Activated T-helper 2 cell treated with anti-CD3 and anti-CD28 coated beads, Interferon-gamma antibody, Interleukin-2, Interleukin-4, amounts not matched to agents 10 μg/mL and 5 μg/mL and 100 μg/mL, durations not matched to agents 14 hours and 24 hours and 36 hours (primary cell): ENCODE results near the gene SPATS1. TPM values are rescaled to one million over a fixed set of nuclear protein-coding genes. Genes with fewer than 3 reads are reported as not detected.
A peak's percentile ranks its signal among the peaks of the same experiment; 100 is the strongest.

Experiments
- DNase-seq: peaks from one replicate; pipeline ENCODE4 v3.0.0; 2021; ENCODE audit warnings: low spot score
- H3K27ac Mint-ChIP-seq: one replicate; pipeline ENCODE4 v1.8.0; 2021; ENCODE audit warnings: mixed read lengths
- H3K27me3 Mint-ChIP-seq: one replicate; pipeline ENCODE4 v1.8.0; 2021; ENCODE audit warnings: low read depth, mixed read lengths
- H3K36me3 Mint-ChIP-seq: one replicate; pipeline ENCODE4 v1.8.0; 2021; ENCODE audit warnings: low read depth, mixed read lengths
- H3K4me1 Mint-ChIP-seq: one replicate; pipeline ENCODE4 v1.8.0; 2021; ENCODE audit warnings: low read depth, mixed read lengths
- H3K4me3 Mint-ChIP-seq: one replicate; pipeline ENCODE4 v1.8.0; 2021; ENCODE audit warnings: low read depth, mild to moderate bottlenecking, moderate library complexity, mixed read lengths
- H3K9me3 Mint-ChIP-seq: one replicate; pipeline ENCODE4 v1.8.0; 2021; ENCODE audit warnings: mixed read lengths
- intact Hi-C: fragments of 100-400 bp; cut with micrococcal nuclease; formaldehyde crosslinking; loops from one replicate; pipeline ENCODE4 v1.15.1; 2023
- total RNA-seq: library from RNA; stranded (reverse); gene quantifications from 2 replicates; pipeline ENCODE4 v1.2.3, GENCODE V29; 2022

The SPATS1 gene
- total RNA-seq, 1 donor from 2014 or later = not detected

DNA sequence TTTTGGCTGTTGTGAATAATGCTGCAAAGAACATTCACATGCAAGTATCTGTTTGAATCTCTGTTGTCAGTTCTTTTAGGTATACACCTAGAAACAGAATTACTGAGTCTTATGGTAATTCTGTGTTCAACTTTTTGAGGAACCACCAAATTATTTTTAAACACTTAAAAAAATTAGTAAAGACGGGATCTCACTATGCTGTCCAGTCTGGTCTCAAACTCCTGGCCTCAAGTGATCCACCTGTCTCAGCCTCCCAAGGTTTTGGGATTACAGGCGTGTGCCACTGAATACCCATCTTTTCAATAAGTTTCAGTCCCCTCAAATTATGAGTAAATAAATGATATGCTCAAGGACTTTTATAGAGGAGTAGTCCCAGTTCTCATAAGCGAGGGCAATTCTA lies 17.5 kb downstream of the SPATS1 start:
- Mint-ChIP-seq H3K27ac (no peak overlapping the region), H3K36me3 (no peaks in the 10 kb centered on the region), H3K9me3 (no peaks in the 10 kb centered on the region), H3K4me3 (no peak overlapping the region), H3K27me3 (peaks cover 30% of the 10 kb centered on the region), H3K4me1 (no peaks in the 10 kb centered on the region)
- DNase-seq = no peak
- intact Hi-C loops = no loop called here

DNA sequence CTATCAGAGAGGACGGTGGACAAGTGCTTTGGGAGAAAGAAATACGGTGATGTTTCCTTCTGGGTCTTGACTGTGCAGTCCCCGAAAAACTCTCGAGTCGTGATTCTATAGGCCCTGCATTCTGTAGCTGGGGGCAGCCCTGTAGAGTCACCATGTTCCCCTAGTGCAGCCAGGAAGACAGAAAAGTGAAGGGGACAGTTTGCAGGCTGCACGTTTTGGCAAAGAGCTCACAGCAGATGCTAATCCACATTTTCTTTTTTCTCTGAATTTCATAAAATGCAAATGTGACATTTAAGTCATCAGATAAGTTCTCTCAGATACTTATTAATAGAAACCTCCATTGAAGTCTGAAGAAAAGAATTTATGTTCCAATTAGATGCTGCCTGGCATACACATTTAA lies 19.5 kb downstream of the SPATS1 start:
- Mint-ChIP-seq H3K9me3 (no peaks in the 10 kb centered on the region), H3K4me1 (no peaks in the 10 kb centered on the region), H3K27ac (no peak overlapping the region), H3K27me3 (peaks cover 22% of the 10 kb centered on the region), H3K36me3 (no peaks in the 10 kb centered on the region), H3K4me3 (no peak overlapping the region)
- DNase-seq = no peak
- intact Hi-C loops = no loop called here

DNA sequence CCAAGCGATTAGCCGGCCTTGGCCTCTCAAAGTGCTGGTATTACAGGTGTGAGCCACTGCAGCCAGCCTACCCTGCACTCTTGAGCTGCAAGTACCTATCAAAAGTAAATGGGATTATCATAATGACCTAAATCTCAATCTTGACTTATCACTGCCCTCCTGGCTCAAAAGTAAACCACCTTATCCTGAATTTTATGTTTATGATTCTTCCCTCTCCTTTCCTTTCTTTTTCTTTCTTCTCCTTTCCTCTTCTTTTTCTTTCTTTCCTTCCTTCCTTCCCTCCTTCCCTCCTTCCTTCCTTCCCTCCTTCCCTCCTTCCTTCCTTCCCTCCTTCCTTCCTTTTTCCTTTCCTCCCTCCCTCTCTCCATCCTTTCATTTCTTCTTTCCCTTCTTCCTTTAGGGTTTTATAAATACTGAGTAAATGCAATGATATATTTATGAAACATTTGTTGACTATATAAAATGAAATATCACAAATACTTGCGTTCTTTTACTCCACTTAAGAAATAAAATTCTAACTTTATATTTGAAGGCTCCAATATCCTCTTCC lies 21.0 kb downstream of the SPATS1 start:
- no peak for DNase-seq
- peaks cover 17% of the 10 kb centered on the region for H3K27me3 Mint-ChIP-seq
- H3K4me3 Mint-ChIP-seq = no peak overlapping the region
- H3K9me3 Mint-ChIP-seq = no peaks in the 10 kb centered on the region
- H3K4me1 Mint-ChIP-seq = peaks cover 4% of the 10 kb centered on the region
- no peaks in the 10 kb centered on the region for H3K36me3 Mint-ChIP-seq
- intact Hi-C loops = no loop called here
- no peak overlapping the region for H3K27ac Mint-ChIP-seq

DNA sequence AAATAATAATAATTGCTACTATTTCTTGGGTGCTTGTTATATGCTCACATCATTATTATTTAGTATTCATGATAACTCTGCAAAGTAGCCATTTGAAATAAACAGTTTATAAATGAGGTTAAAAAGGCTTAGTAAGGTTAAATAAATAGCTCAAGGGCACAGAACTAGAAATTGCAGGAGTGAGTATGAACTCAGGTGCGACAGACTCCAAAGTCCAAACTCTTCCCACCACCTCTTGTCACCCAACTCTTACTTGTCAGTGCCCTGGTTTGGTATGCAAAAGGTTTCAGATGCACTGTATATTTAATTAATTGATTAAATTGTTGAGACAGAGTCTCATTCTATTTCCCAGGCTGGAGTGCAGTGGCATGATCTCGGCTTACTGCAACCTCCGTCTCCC lies 24.3 kb downstream of the SPATS1 start:
- Mint-ChIP-seq H3K27ac (no peak overlapping the region), H3K27me3 (peaks cover 13% of the 10 kb centered on the region), H3K4me3 (no peak overlapping the region), H3K36me3 (no peaks in the 10 kb centered on the region), H3K9me3 (no peaks in the 10 kb centered on the region), H3K4me1 (peaks cover 4% of the 10 kb centered on the region)
- intact Hi-C loops = no loop called here
- DNase-seq = no peak

DNA sequence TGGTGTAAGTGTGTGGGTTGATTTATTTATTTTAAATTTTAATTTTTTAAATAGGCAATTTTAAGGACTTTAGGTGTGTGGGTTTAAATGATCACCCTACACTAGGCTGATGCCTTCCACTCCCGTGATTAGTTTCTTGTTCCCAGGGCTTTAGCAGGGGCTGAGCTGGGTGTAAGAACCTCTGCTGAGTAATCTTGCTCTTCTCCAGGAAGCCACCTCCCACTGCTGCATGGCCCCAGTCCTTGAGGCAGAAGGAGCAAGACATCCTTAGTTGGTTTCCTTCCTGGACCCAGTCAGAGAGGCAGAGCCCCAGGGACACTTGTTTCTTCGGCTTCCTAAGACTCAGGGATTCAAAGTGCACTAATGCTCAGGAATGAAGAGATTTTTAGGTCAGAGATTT lies 25.2 kb downstream of the SPATS1 start:
- Mint-ChIP-seq H3K36me3 (no peaks in the 10 kb centered on the region), H3K27ac (no peak overlapping the region), H3K9me3 (no peaks in the 10 kb centered on the region), H3K4me1 (peaks cover 4% of the 10 kb centered on the region), H3K27me3 (peaks cover 12% of the 10 kb centered on the region), H3K4me3 (no peak overlapping the region)
- no peak for DNase-seq
- intact Hi-C loops = no loop called here

DNA sequence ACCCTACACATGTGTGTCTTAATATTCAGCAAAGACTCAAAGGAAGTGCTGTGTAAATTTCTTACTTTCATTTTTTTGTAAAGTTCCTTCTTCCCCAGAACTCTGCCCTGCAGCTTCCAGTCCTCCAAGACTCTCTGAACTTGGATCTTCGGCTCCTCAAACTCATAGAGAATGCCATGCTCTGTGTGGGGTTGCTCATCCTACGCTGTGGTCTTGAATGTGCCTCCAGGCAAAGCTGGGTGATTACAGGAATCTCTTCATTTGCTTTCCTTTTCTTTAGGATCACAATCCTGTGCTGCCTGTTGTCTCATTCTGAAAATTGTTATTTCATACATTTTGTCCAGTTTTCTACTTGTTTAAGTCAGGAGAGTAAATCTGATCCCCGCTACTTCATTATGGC lies 30.6 kb downstream of the SPATS1 start:
- DNase-seq = no peak
- Mint-ChIP-seq H3K36me3 (no peaks in the 10 kb centered on the region), H3K4me1 (peaks cover 5% of the 10 kb centered on the region), H3K4me3 (no peak overlapping the region), H3K9me3 (no peaks in the 10 kb centered on the region), H3K27ac (no peak overlapping the region), H3K27me3 (peaks cover 25% of the 10 kb centered on the region)
- intact Hi-C loops = no loop called here

DNA sequence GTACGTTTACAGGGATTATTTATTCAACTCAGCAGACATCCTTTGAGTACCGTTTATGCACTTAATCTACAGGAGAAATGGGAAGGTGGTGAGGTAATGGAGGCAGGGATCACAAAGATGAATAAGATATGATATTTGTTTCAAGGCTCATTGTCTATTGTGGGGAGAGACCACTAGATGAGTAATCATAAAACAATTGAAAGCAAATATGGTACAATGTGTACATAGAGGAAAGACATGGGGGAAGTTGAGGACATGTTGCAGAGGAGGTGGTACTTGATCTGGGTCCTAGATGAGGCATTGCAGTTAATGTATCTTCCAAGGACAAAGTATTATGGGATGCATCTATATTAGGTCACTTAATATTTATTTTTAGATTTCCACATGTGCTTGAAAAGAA lies 31.3 kb downstream of the SPATS1 start:
- no peak overlapping the region for H3K4me3 Mint-ChIP-seq
- no peaks in the 10 kb centered on the region for H3K36me3 Mint-ChIP-seq
- intact Hi-C loops = no loop called here
- no peak overlapping the region for H3K27ac Mint-ChIP-seq
- no peak for DNase-seq
- H3K9me3 Mint-ChIP-seq = no peaks in the 10 kb centered on the region
- H3K4me1 Mint-ChIP-seq = peaks cover 5% of the 10 kb centered on the region
- H3K27me3 Mint-ChIP-seq = peaks cover 25% of the 10 kb centered on the region

DNA sequence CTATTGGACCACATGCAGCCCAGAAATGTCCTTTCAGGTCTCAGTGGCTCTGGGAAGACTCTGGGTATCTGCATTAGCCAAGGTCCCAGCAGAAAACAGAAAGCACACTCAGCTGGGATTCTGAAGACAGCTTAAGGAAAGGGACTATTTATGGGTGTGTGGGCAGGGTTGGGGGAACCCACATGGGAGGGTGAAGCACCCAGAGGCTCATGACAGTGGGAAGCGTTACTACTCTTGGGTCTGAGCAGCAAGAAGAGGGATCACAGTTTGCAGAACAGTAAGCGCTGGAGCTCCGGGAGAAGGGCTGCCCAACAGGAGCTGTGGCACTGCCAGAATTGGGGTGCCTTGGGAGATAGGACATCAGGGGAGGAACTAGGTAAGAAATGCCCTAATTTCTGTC lies 32.6 kb downstream of the SPATS1 start:
- H3K4me3 Mint-ChIP-seq = no peak overlapping the region
- H3K4me1 Mint-ChIP-seq = peaks cover 5% of the 10 kb centered on the region
- no peaks in the 10 kb centered on the region for H3K36me3 Mint-ChIP-seq
- no peak for DNase-seq
- H3K27ac Mint-ChIP-seq = no peak overlapping the region
- no peaks in the 10 kb centered on the region for H3K9me3 Mint-ChIP-seq
- peaks cover 22% of the 10 kb centered on the region for H3K27me3 Mint-ChIP-seq
- intact Hi-C loops = no loop called here

DNA sequence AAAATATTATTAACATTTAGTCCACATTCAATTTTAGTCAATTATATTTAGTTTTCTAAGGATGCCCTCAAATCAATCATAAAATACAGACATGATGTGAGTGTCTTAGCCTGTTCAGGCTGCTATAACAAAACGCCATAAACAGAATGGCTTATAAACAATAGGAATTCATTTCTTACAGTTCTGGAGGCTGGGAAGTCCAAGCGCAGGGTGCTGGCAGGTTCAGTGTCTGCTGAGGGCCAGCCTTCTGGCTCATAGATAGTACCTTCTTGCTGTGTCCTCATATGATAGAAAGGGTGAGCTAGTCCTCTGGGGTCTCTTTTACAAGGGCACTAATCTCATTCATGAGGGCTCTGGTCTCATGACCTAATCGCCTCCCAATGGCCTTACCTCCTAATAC lies 35.0 kb downstream of the SPATS1 start:
- DNase-seq = no peak
- H3K4me3 Mint-ChIP-seq = no peak overlapping the region
- peaks cover 5% of the 10 kb centered on the region for H3K4me1 Mint-ChIP-seq
- intact Hi-C loops = no loop called here
- no peak overlapping the region for H3K27ac Mint-ChIP-seq
- H3K27me3 Mint-ChIP-seq = peaks cover 31% of the 10 kb centered on the region
- no peaks in the 10 kb centered on the region for H3K36me3 Mint-ChIP-seq
- no peaks in the 10 kb centered on the region for H3K9me3 Mint-ChIP-seq

DNA sequence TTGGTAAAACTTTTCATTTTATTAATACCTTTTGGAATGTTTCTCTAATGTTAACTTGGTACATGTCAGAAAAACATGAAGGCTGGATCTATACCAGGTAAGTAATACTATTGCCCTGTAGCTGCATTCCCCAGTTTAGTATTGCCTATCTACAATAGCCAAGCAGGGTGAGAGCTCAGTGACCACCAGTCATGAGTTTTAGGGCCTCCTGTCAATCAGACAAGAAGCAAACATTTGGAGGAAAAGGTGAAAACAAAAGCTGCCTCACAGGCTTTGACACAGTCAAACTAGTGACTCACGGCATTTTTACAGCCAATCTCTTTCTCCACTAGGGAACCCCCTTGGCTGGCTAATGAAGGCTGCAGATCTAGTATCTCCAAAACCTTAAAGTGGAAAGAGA lies 35.5 kb downstream of the SPATS1 start:
- Mint-ChIP-seq H3K27me3 (peaks cover 27% of the 10 kb centered on the region), H3K4me1 (peaks cover 2% of the 10 kb centered on the region), H3K36me3 (no peaks in the 10 kb centered on the region), H3K27ac (no peak overlapping the region), H3K9me3 (no peaks in the 10 kb centered on the region), H3K4me3 (no peak overlapping the region)
- no peak for DNase-seq
- intact Hi-C loops = no loop called here

DNA sequence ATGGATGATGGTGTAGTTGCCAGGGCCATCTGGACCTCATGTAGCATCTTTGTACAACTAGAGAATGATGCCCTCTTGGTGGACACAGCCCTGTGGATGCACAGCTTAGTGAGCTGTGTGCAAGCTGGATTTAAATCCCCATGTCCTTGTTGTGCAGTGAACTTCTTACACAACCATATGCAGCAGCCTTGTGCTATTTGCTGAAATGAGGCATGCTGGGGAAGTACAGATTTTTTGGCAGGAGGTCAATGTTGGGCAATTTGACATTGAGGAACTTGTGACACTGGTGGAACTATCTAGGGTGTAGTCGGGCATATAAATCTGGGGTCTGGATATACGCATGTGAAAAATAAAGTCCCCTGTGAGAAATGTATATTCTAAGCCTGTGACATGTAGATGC lies 39.3 kb downstream of the SPATS1 start:
- peaks cover 3% of the 10 kb centered on the region for H3K4me1 Mint-ChIP-seq
- H3K4me3 Mint-ChIP-seq = no peak overlapping the region
- DNase-seq = no peak
- no peak overlapping the region for H3K27ac Mint-ChIP-seq
- H3K36me3 Mint-ChIP-seq = no peaks in the 10 kb centered on the region
- intact Hi-C loops = no loop called here
- H3K9me3 Mint-ChIP-seq = no peaks in the 10 kb centered on the region
- peaks cover 28% of the 10 kb centered on the region for H3K27me3 Mint-ChIP-seq

DNA sequence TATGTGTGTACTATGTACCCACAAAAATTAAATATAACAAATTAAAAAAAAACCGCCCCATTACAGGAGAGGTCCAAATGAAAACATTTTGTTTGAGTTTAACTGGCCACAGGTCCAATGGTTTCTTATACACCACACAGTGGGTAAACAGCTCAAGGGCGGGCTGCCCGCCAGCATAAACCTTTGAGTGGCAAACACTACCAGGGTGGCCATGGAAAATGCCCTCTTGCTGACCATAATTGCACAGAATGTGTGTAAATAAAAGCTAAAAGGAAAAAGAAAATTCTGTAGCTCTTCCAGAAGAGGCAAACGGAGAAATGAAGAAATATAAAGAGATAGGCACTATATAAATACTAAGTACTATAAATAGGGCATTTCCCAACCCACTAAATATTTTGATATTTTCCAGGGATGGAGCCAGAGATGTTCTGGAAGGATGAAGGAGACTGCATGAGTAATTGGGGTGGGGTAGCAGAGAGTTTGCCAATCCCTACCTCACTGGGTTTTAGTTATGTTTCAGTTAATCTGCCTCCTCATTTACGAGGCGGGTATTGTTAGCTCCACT lies 44.0 kb downstream of the SPATS1 start:
- H3K27me3 Mint-ChIP-seq = peaks cover 21% of the 10 kb centered on the region
- H3K9me3 Mint-ChIP-seq = no peaks in the 10 kb centered on the region
- DNase-seq = no peak
- H3K4me3 Mint-ChIP-seq = peak overlapping the region; percentile 96
- peak overlapping the region; percentile 98 for H3K27ac Mint-ChIP-seq
- H3K36me3 Mint-ChIP-seq = peaks cover 30% of the 10 kb centered on the region
- peaks cover 33% of the 10 kb centered on the region for H3K4me1 Mint-ChIP-seq
- intact Hi-C loops = loop anchor here (2.0 to 5.0 kb wide), 2 partner anchors 119 to 260 kb away; partner anchors contain the start of genes MRPL14, NFKBIE and TMEM63B

DNA sequence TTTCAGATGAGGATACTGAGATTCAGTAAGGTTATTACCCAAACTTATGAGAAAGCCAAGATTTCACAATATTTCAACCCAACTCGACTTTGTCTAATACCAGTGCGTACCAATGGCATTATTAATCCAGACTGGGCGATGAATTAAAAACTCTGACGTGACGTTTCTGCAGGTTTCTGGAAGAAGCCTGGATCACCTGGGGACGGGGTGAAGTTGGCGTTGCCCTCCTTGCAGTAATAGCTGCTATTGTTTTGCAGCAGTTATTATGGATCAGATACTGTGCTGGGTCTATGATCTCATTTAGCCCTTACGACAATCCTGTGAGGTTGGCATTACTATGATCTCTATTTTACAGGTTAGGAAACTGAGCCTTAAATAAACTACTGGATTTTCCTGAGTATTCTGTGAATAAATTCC lies 44.5 kb downstream of the SPATS1 start:
- Mint-ChIP-seq H3K36me3 (peaks cover 34% of the 10 kb centered on the region), H3K4me3 (peak overlapping the region; percentile 96), H3K4me1 (peaks cover 33% of the 10 kb centered on the region), H3K27ac (peak overlapping the region; percentile 98), H3K27me3 (peaks cover 17% of the 10 kb centered on the region), H3K9me3 (no peaks in the 10 kb centered on the region)
- DNase-seq = no peak
- intact Hi-C loops = loop anchor here (2.0 to 5.0 kb wide), 2 partner anchors 120 to 260 kb away; partner anchors contain the start of genes MRPL14, NFKBIE and TMEM63B
